ENCODE results near the gene FNDC3A.

DNA sequence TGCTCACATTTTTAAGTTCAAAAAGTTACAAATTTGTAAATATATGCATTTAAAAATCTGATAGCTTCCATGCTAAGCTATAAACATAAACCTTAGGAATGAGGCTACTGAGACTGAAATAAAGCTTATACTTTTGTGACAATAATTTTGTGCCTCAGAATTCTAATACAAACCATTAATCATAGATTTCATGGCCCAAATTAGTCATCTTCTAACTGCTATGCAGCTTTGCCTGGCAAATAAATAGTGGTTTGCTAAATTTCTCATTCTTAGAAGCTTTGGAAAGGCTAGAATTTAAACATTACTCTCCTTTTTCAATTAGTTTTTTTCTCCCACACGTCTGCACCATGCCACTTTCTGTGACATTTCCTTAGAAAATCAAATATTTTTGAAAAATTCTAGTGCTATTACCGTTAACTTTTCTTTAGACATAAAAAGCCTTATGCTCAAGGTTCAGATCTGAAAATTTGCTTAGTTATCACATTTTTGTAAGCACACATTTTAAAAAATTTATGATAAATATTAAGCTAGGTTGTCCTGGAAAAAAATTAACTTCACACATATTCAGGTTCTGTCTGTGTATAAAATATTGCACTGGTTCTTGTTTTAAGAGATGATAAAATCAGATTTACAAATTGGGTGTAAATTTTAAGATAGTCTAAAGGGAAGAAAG is 46.9 kb downstream of the FNDC3A start:
- TF ChIP-seq, protein P1, sequence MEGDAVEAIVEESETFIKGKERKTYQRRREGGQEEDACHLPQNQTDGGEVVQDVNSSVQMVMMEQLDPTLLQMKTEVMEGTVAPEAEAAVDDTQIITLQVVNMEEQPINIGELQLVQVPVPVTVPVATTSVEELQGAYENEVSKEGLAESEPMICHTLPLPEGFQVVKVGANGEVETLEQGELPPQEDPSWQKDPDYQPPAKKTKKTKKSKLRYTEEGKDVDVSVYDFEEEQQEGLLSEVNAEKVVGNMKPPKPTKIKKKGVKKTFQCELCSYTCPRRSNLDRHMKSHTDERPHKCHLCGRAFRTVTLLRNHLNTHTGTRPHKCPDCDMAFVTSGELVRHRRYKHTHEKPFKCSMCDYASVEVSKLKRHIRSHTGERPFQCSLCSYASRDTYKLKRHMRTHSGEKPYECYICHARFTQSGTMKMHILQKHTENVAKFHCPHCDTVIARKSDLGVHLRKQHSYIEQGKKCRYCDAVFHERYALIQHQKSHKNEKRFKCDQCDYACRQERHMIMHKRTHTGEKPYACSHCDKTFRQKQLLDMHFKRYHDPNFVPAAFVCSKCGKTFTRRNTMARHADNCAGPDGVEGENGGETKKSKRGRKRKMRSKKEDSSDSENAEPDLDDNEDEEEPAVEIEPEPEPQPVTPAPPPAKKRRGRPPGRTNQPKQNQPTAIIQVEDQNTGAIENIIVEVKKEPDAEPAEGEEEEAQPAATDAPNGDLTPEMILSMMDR (IDR thresholded peaks at IDR 0.05; ENCODE audit: low read length) = no peak
- TF ChIP-seq EZH2 (optimal IDR thresholded peaks at IDR 0.05; ENCODE audit: low read depth, low read length) (no peak), EZH2phosphoT487 (IDR thresholded peaks at IDR 0.05; ENCODE audit: low read length) (no peak)

Measured in MM.1S (cell line).